A375 (cell line): ENCODE results near the gene MAP10. TPM values are rescaled to one million over a fixed set of nuclear protein-coding genes. Genes with fewer than 3 reads are reported as not detected.

Experiments
- small RNA-seq: library from RNA; depleted of rRNA; stranded (forward); fragments of <200 nt; gene quantifications from one replicate; pipeline ENCODE3, GENCODE V24; 2014
- total RNA-seq: library from RNA; depleted of rRNA; stranded (reverse); fragments of >200 nt; shearing (Covaris generic); gene quantifications from 2 replicates; pipeline ENCODE4 v1.2.3, GENCODE V29; 2014; rRNA removed

Gene MAP10, protein sequence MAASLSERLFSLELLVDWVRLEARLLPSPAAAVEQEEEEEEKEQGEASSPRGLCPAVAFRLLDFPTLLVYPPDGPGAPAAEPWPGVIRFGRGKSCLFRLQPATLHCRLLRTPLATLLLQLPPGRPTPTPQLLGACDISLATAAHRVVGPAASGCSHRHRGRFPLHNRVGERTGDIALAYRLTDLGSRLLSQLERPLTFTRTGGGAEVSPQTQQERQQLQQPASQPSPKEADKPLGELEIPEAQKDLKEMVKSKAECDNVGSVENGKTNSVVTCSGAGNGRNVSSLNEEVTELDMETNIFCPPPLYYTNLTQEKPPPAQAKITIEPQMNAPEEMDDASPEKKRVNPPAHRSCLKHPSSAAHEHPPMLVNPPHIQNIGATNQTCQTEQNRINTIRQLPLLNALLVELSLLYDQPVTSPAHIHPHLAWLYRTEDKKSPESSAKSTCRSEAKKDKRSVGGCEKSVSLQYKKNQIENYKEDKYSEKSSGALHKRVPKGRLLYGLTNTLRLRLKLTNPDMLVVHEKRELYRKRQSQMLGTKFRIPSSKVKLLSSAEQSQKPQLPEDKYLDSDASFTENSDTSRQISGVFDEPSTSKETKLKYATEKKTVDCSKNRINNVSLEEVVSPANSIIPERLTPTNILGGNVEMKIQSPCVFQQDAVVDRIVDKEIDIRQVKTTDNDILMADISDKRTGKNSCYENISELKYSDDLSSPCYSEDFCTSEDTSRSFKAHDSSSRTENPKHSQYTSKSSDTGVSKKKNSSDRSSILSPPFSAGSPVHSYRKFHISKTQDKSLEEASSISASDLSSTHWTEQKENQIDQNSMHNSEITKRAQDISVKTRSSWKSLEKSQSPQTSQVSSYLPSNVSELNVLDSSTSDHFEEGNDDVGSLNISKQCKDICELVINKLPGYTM
- 0.49 and 0.56 TPM in 2 replicates for total RNA-seq

GRCh38 chr1:232805269-232806185, at the start of gene MAP10:
Gene MAP10 (plus strand): TSS chr1:232805416. CDS start chr1:232805450, 34 bp downstream.

Small RNAs within 50 kb of the gene (small RNA-seq; reads per million reads assigned to genes)
- gene RNU1-74P: not detected

Other genes starting within 250 kb of the MAP10 start
- gene SIPA1L2, start 175.3 kb upstream of the MAP10 start, total RNA-seq: 10.2 and 11.0 TPM in 2 replicates
- 24.5 and 28.4 TPM in 2 replicates for gene NTPCR, start 145.2 kb downstream of the MAP10 start, total RNA-seq